Lower leg skin (tissue), 4 donors: ENCODE results near the gene C10orf71. TPM values are rescaled to one million over a fixed set of nuclear protein-coding genes. Genes with fewer than 3 reads are reported as not detected.

Experiments used
- DNase-seq, 2 donors: peaks; one replicate each; pipeline ENCODE4 v3.0.0-alpha.2; 2019; ENCODE audit warnings: low spot score in 2 of 2
- H3K4me3 ChIP-seq: fragments of 200-600 bp; sonication (generic); 2 replicates; pipeline ENCODE4 v1.5.1; 2017; ENCODE audit warnings: mild to moderate bottlenecking, low read depth; ENCODE audit not compliant: poor library complexity, severe bottlenecking
- CTCF ChIP-seq, 3 donors: fragments of 450-650 bp; IDR thresholded peaks; one replicate each; pipeline ENCODE4 v1.5.1; 2016; ENCODE audit warnings: antibody characterized with exemption in 3 of 3, mild to moderate bottlenecking in 3 of 3, moderate library complexity in 2 of 3
- POLR2A ChIP-seq, 2 donors: fragments of 450-650 bp; IDR thresholded peaks; one replicate each; pipeline ENCODE4 v1.6.1; 2016 to 2017; ENCODE audit warnings: antibody characterized with exemption in 2 of 2, mild to moderate bottlenecking in 1 of 2, moderate library complexity in 1 of 2
- WGBS, 2 donors: methylation state at CpG; one replicate each; pipeline ENCODE4 v1.1.5; 2018; 5-methylcytosine and 5-hydroxymethylcytosine counted together
- intact Hi-C: fragments of 100-400 bp; cut with DNase I; formaldehyde crosslinking; loops from one replicate; pipeline ENCODE4 v1.15.0; 2023; ENCODE audit warnings: low total_unique reads
- total RNA-seq, 4 donors: library from RNA; depleted of rRNA; stranded (reverse); fragments of >200 nt; gene quantifications; one replicate each; pipeline ENCODE4 v1.1.0, GENCODE V29; 2016

Gene C10orf71
- total RNA-seq, 4 donors from 2014 or later, result not detected

GRCh38 chr10:49270565-49270964 lies 28.4 kb upstream of the C10orf71 start:
- DNase-seq, result peak in 1 of 2 donors; percentile 37
- no peak overlapping the region for H3K4me3 ChIP-seq
- WGBS, 2 donors, result 54 to 79% methylated on average over 2 of the region's 2 CpGs
- TF ChIP-seq CTCF (IDR thresholded peaks at IDR 0.05), result no peak
- no peak for TF ChIP-seq POLR2A (IDR thresholded peaks at IDR 0.05)
- intact Hi-C loops, result no loop called here

- H3K4me3 ChIP-seq, result no peak overlapping the region
- TF ChIP-seq CTCF (IDR thresholded peaks at IDR 0.05), result no peak
- peak in 1 of 2 donors; percentile 52 for DNase-seq
- 80 to 84% methylated on average over 11 of the region's 11 CpGs for WGBS, 2 donors
- intact Hi-C loops, result no loop called here
Observed at GRCh38 chr10:49271346-49271745, 27.6 kb upstream of the C10orf71 start.

GRCh38 chr10:49272251-49273081 lies 26.5 kb upstream of the C10orf71 start:
- intact Hi-C loops, result no loop called here
- WGBS, 2 donors, result 52 to 56% methylated on average over 20 to 21 of the region's 21 CpGs
- peak in 1 of 2 donors; percentile 82 for DNase-seq
- TF ChIP-seq POLR2A (IDR thresholded peaks at IDR 0.05), result no peak
- no peak for TF ChIP-seq CTCF (IDR thresholded peaks at IDR 0.05)
- H3K4me3 ChIP-seq, result no peak overlapping the region

GRCh38 chr10:49273082-49273465 lies 25.9 kb upstream of the C10orf71 start:
- no peak overlapping the region for H3K4me3 ChIP-seq
- DNase-seq, result peak in 1 of 2 donors; percentile 79
- intact Hi-C loops, result no loop called here
- TF ChIP-seq POLR2A (IDR thresholded peaks at IDR 0.05) (no peak), CTCF (IDR thresholded peaks at IDR 0.05) (no peak)
- whole genome bisulfite sequencing, 2 donors, result 100% methylated on average over 1 of the region's 1 CpG

GRCh38 chr10:49273626-49274025 lies 25.3 kb upstream of the C10orf71 start:
- no peak for TF ChIP-seq POLR2A (IDR thresholded peaks at IDR 0.05)
- TF ChIP-seq CTCF (IDR thresholded peaks at IDR 0.05), result no peak
- H3K4me3 ChIP-seq, result no peak overlapping the region
- peak in 1 of 2 donors; percentile 18 for DNase-seq
- 91% methylated on average over 8 of the region's 8 CpGs for WGBS, 2 donors
- intact Hi-C loops, result no loop called here
